ENCODE results near the gene SGCE. TPM values are rescaled to one million over a fixed set of nuclear protein-coding genes. Genes with fewer than 3 reads are reported as not detected.
A peak's percentile ranks its signal among the peaks of the same experiment; 100 is the strongest.

The SGCE gene
- total RNA-seq, 4 donors from 2014 or later = 3.7 to 14.9 (median 11.4) TPM

DNA sequence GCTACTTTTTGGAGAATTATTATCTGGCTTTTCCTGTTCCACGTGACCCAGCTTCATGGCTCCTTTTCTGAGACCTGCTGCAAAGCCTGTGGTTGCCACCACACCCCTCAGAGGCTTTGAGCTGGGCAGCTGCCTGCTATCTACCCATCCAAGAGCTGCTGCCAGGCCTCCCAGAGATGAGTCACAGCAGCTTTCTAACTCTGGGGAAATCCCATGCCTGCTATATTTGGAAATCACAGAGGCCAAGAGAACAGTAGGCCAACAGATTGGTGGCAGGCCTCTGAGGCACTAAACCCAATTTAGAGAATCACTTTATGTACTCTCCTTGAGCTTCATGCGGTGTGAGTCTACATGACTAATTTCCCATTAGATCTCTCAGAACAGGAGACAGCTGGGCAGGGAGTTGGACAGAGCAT is 35.2 kb downstream of the SGCE start:
- no peak for TF ChIP-seq POLR2A (IDR thresholded peaks at IDR 0.05)
- TF ChIP-seq, protein P1, sequence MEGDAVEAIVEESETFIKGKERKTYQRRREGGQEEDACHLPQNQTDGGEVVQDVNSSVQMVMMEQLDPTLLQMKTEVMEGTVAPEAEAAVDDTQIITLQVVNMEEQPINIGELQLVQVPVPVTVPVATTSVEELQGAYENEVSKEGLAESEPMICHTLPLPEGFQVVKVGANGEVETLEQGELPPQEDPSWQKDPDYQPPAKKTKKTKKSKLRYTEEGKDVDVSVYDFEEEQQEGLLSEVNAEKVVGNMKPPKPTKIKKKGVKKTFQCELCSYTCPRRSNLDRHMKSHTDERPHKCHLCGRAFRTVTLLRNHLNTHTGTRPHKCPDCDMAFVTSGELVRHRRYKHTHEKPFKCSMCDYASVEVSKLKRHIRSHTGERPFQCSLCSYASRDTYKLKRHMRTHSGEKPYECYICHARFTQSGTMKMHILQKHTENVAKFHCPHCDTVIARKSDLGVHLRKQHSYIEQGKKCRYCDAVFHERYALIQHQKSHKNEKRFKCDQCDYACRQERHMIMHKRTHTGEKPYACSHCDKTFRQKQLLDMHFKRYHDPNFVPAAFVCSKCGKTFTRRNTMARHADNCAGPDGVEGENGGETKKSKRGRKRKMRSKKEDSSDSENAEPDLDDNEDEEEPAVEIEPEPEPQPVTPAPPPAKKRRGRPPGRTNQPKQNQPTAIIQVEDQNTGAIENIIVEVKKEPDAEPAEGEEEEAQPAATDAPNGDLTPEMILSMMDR (IDR thresholded peaks at IDR 0.05) = no peak
- peak in 2 of 3 donors; percentile 17 to 51 for DNase-seq

DNA sequence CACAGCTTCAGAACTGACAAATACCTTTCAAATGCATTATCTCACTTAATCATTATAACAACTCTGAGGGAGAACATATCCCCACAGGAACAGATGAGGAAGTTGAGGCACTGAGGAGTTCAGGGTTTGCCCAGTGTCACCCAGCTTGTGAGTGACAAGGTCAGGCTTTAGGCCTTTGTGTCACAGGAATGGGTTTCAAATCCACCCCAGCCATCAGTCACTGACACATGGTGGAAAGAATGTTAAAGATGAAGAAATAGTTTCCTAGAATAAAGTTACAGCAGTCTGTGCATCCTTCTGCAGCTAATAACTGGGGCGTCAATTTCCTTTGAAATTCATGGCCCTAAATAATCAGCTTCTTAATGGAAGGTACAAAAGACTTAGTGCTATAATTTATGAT is 37.8 kb downstream of the SGCE start:
- no peak for TF ChIP-seq POLR2A (IDR thresholded peaks at IDR 0.05)
- TF ChIP-seq, protein P1 (IDR thresholded peaks at IDR 0.05) = no peak
- Histone ChIP-seq H3K27me3 (no peaks in the 10 kb centered on the region), H3K4me3 (no peak overlapping the region), H3K36me3 (no peaks in the 10 kb centered on the region), H3K9me3 (no peaks in the 10 kb centered on the region), H3K27ac (no peak overlapping the region), H3K4me1 (peaks cover 0 to 7% (median 0%) of the 10 kb centered on the region in 4 donors)
- DNase-seq = no peak

More for the DNA sequence above, 35.2 kb downstream of the SGCE start:
- Histone ChIP-seq H3K4me3 (no peak overlapping the region), H3K9me3 (no peaks in the 10 kb centered on the region), H3K27ac (no peak overlapping the region), H3K27me3 (no peaks in the 10 kb centered on the region), H3K4me1 (peaks cover 0 to 7% (median 0%) of the 10 kb centered on the region in 4 donors), H3K36me3 (no peaks in the 10 kb centered on the region)

DNA sequence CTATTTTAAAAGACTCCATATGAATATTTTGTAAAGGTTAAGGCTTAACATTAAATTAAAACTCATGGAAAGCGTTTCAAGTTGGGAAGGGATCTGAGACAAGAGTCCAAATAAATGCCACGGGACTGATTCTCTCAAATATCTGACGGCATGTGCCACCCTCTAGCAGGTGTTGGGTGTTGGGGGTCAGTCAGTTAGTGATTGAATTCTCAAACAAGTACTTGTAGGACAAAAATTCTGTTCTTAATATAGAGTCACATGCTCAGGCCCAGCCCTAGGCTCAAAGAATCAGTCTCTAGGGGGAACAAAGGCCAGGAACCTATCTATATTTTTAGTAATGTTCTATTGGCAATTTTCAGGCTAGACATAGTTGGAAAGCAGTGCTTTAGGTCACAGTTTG is 39.1 kb downstream of the SGCE start:
- no peak overlapping the region for H3K27ac ChIP-seq
- H3K27me3 ChIP-seq = no peaks in the 10 kb centered on the region
- no peaks in the 10 kb centered on the region for H3K36me3 ChIP-seq
- H3K4me1 ChIP-seq = peaks cover 0 to 7% (median 0%) of the 10 kb centered on the region in 4 donors
- H3K4me3 ChIP-seq = no peak overlapping the region
- H3K9me3 ChIP-seq = no peaks in the 10 kb centered on the region
- DNase-seq = no peak
- TF ChIP-seq POLR2A (IDR thresholded peaks at IDR 0.05) = no peak
- TF ChIP-seq, protein P1 (IDR thresholded peaks at IDR 0.05) = no peak

DNA sequence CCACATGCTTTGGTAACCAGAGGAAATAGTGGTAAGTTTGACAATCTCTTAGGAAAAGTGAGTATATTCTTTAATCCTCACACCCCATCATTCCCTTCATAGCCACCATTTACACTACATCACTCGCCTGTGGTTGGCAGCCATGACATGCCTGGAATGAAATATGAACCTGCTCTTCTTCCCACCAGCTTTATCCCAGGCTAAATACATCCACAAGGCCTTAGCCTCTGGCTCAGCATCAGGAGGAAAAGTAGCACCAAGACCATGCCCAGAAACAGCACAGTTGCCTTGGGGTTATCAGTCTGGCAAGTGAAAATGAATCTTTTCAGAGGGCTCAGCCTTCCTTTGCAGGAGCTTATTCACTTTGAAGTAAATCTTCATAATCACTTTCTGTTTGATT is 40.3 kb downstream of the SGCE start:
- no peak for DNase-seq
- no peak for TF ChIP-seq POLR2A (IDR thresholded peaks at IDR 0.05)
- TF ChIP-seq, protein P1 (IDR thresholded peaks at IDR 0.05) = no peak
- Histone ChIP-seq H3K27me3 (no peaks in the 10 kb centered on the region), H3K9me3 (no peaks in the 10 kb centered on the region), H3K36me3 (no peaks in the 10 kb centered on the region), H3K4me3 (no peak overlapping the region), H3K27ac (no peak overlapping the region), H3K4me1 (peaks cover 0 to 1% (median 0%) of the 10 kb centered on the region in 4 donors)

DNA sequence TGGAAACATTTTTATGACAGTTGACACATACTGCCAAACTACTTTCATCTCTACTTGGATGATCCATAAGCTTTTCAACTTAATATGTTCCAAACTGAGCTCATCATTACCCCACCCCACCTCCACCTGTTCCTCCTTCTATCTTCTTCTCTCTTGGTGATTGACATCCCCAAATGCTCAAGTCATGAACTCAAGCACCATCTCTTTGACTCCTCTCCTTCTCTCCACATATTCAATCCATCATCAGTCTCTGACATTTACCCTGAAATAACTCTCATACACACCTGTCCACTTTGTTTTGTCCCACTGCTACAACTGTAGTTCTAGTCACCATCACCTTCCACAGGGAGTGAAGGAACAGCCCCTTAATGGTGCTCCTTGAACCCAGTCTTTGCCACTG is 43.3 kb downstream of the SGCE start:
- no peak overlapping the region for H3K4me3 ChIP-seq
- no peaks in the 10 kb centered on the region for H3K27me3 ChIP-seq
- no peaks in the 10 kb centered on the region for H3K36me3 ChIP-seq
- no peaks in the 10 kb centered on the region for H3K4me1 ChIP-seq
- no peaks in the 10 kb centered on the region for H3K9me3 ChIP-seq
- TF ChIP-seq, protein P1 (IDR thresholded peaks at IDR 0.05) = no peak
- no peak overlapping the region for H3K27ac ChIP-seq
- no peak for DNase-seq

DNA sequence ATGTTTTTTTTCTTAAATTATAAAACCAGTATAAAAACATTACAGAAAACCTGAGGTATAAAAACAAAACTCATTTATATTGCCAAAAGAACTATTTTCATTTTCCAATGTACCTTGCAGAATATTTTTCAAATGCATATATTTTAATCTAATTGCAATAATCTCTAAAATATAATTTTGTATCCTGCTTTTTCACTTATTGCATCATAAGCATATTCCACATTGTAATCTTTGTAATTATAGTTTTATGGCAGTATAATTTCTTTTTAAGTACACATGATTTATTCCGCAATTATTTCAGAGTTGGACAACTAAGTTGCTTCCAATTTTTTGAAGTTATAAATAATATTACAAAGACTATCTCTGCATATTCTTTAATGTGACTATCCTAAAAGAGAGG is 43.7 kb downstream of the SGCE start:
- no peak overlapping the region for H3K4me3 ChIP-seq
- H3K9me3 ChIP-seq = no peaks in the 10 kb centered on the region
- TF ChIP-seq POLR2A (IDR thresholded peaks at IDR 0.05) = no peak
- TF ChIP-seq, protein P1 (IDR thresholded peaks at IDR 0.05) = no peak
- no peak for DNase-seq
- no peaks in the 10 kb centered on the region for H3K4me1 ChIP-seq
- H3K36me3 ChIP-seq = no peaks in the 10 kb centered on the region
- H3K27ac ChIP-seq = no peak overlapping the region
- H3K27me3 ChIP-seq = no peaks in the 10 kb centered on the region
